Hypothalamus (tissue), 51 donors: Measurements from ENCODE around the gene KRT6A.
A peak's percentile ranks its signal among the peaks of the same experiment; 100 is the strongest.

ENCODE experiments used
- DNase-seq, 51 donors: peaks; one replicate each; lab custom pipeline; 2025; lab: John Stamatoyannopoulos, UW

KRT6A gene

GRCh38 chr12:52525661-52526499, 32.8 kb upstream of the KRT6A start:
- DNase-seq, result no peak

- DNase-seq, result no peak
Measured at GRCh38 chr12:52524898-52525591, 32.0 kb upstream of the KRT6A start.

- no peak for DNase-seq
Measured at GRCh38 chr12:52524241-52524897, 31.3 kb upstream of the KRT6A start.

- DNase-seq, result peak in 1 of 51 donors; percentile 13
Measured at GRCh38 chr12:52523824-52524223, 30.8 kb upstream of the KRT6A start.

- peak in 3 of 51 donors; percentile 9 to 25 (median 16) for DNase-seq
Measured at GRCh38 chr12:52522346-52523011, 29.4 kb upstream of the KRT6A start.

- DNase-seq, result no peak
Measured at GRCh38 chr12:52521568-52522266, 28.7 kb upstream of the KRT6A start.

- DNase-seq, result no peak
Measured at GRCh38 chr12:52521175-52521567, 28.1 kb upstream of the KRT6A start.

- DNase-seq, result no peak
Measured at GRCh38 chr12:52519826-52520662, 27.0 kb upstream of the KRT6A start, which contains the start of gene KRT5. TSS of gene KRT5 (minus strand) at chr12:52520394. CDS start at chr12:52520296, 98 bp downstream.

- DNase-seq, result no peak
Measured at GRCh38 chr12:52519387-52519703, 26.3 kb upstream of the KRT6A start.

- no peak for DNase-seq
Measured at GRCh38 chr12:52518574-52519386, 25.7 kb upstream of the KRT6A start.

- DNase-seq, result peak in 1 of 51 donors; percentile 15
Measured at GRCh38 chr12:52517888-52518287, 24.8 kb upstream of the KRT6A start.

- DNase-seq, result no peak
Measured at GRCh38 chr12:52517005-52517835, 24.2 kb upstream of the KRT6A start.

- no peak for DNase-seq
Measured at GRCh38 chr12:52515927-52516831, 23.1 kb upstream of the KRT6A start.

GRCh38 chr12:52515319-52515646, 22.2 kb upstream of the KRT6A start:
- no peak for DNase-seq

GRCh38 chr12:52514471-52515318, 21.6 kb upstream of the KRT6A start:
- DNase-seq, result no peak

- DNase-seq, result no peak
Measured at GRCh38 chr12:52513736-52514135, 20.7 kb upstream of the KRT6A start.
